OCI-LY1 (cell line): ENCODE measurements around the gene INTS3.
"Not testable (repeated sequence)": the region's sequence is repeated elsewhere in the genome, so short reads cannot be mapped to it uniquely, and the experiment has no call there.

ENCODE experiments used
- H2AFZ ChIP-seq: fragments of 200-600 bp; sonication (generic), shearing (Covaris generic); 2 replicates; pipeline ENCODE4 v1.6.0; 2014; ENCODE audit warnings: antibody characterized with exemption, mild to moderate bottlenecking, low read length
- H3F3A ChIP-seq: fragments of 200-600 bp; sonication (generic), shearing (Covaris generic); 2 replicates; pipeline ENCODE4 v1.6.0; 2014; ENCODE audit warnings: mild to moderate bottlenecking, antibody characterized with exemption, low read length, moderate library complexity; ENCODE audit not compliant: insufficient read depth
- H3K27ac ChIP-seq: fragments of 200-600 bp; sonication (generic); 2 replicates; pipeline ENCODE4 v1.5.1; 2014; ENCODE audit warnings: low read length, mixed run types, mild to moderate bottlenecking, low read depth; ENCODE audit not compliant: poor library complexity, severe bottlenecking
- H3K27me3 ChIP-seq: fragments of 200-600 bp; sonication (generic); 2 replicates; pipeline ENCODE4 v1.6.0; 2014; ENCODE audit warnings: antibody characterized with exemption, mild to moderate bottlenecking, low read length, moderate library complexity; ENCODE audit not compliant: insufficient read depth
- H3K36me3 ChIP-seq: fragments of 200-600 bp; sonication (generic); 2 replicates; pipeline ENCODE4 v1.6.1; 2014; ENCODE audit warnings: mild to moderate bottlenecking, antibody characterized with exemption, low read length, moderate library complexity, mixed read lengths; ENCODE audit not compliant: insufficient read depth
- H3K4me1 ChIP-seq: fragments of 200-600 bp; sonication (generic); 2 replicates; pipeline ENCODE4 v1.5.1; 2014; ENCODE audit warnings: mild to moderate bottlenecking, low read length, moderate library complexity; ENCODE audit not compliant: insufficient read depth, severe bottlenecking
- H3K4me2 ChIP-seq: fragments of 200-600 bp; sonication (generic), shearing (Covaris generic); 2 replicates; pipeline ENCODE4 v1.6.1; 2014; ENCODE audit warnings: low read length
- H3K4me3 ChIP-seq: fragments of 200-600 bp; sonication (generic); 2 replicates; pipeline ENCODE4 v1.5.1; 2014; ENCODE audit warnings: low read length, low read depth, mild to moderate bottlenecking, mixed read lengths; ENCODE audit not compliant: poor library complexity, severe bottlenecking
- H3K79me2 ChIP-seq: fragments of 200-600 bp; shearing (Covaris generic); 2 replicates; pipeline ENCODE4 v1.6.1; 2016; ENCODE audit warnings: mixed run types, low read length, mixed read lengths; ENCODE audit not compliant: insufficient read depth
- H3K9ac ChIP-seq: fragments of 200-600 bp; sonication (generic), shearing (Covaris generic); 2 replicates; pipeline ENCODE4 v1.6.1; 2014; ENCODE audit warnings: mild to moderate bottlenecking, low read length, mixed read lengths
- H3K9me2 ChIP-seq: fragments of 200-600 bp; sonication (generic), shearing (Covaris generic); 2 replicates; pipeline ENCODE4 v1.6.1; 2014; ENCODE audit warnings: low read depth, mild to moderate bottlenecking, low read length, mixed read lengths
- H3K9me3 ChIP-seq: fragments of 200-600 bp; shearing (Covaris generic); 2 replicates; pipeline ENCODE4 v1.6.1; 2014; ENCODE audit warnings: low read length, mixed read lengths
- H4K20me1 ChIP-seq: fragments of 200-600 bp; sonication (generic), shearing (Covaris generic); 2 replicates; pipeline ENCODE4 v1.6.0; 2016; ENCODE audit warnings: mild to moderate bottlenecking, low read length; ENCODE audit not compliant: insufficient read depth
- EZH2 ChIP-seq: fragments of 200-600 bp; sonication (generic), shearing (Covaris generic); IDR thresholded peaks from 2 replicates; pipeline ENCODE4 v1.8.0; 2017; ENCODE audit warnings: borderline replicate concordance, mixed run types, mild to moderate bottlenecking, antibody characterized with exemption, low read length, moderate library complexity, mixed read lengths
- TF ChIP-seq, protein P1 (sequence below): fragments of 200-600 bp; sonication (generic), shearing (Covaris generic); IDR thresholded peaks from 2 replicates; pipeline ENCODE4 v1.5.1; 2017; ENCODE audit warnings: mild to moderate bottlenecking, antibody characterized with exemption, low read length, moderate library complexity, mixed read lengths

INTS3 gene

DNA sequence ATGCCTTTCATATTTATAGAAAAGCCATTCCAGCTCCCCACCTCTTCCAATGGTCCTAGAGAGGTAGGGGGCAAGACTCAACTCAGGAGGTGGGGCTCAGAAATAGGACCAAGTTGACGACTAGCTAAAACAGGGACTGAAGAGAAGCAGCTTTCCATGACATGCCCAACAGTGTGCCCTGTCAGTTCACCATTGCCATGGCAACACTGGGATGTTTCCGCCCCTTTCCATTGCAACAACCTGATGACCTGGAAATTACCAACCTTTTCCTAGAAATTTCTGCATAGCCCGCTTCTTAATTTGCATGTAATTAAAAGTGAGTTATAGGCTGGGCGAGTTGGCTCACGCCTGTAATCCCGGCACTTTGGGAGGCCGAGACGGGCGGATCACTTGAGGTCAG lies 22.4 kb upstream of the INTS3 start:
- Histone ChIP-seq H4K20me1 (no peaks in the 10 kb centered on the region), H3F3A (no peaks in the 10 kb centered on the region), H3K9me2 (no peaks in the 10 kb centered on the region), H3K27ac (no peak overlapping the region), H3K4me1 (no peaks in the 10 kb centered on the region), H3K36me3 (no peaks in the 10 kb centered on the region), H3K4me3 (no peak overlapping the region), H3K27me3 (no peaks in the 10 kb centered on the region), H3K9me3 (no peaks in the 10 kb centered on the region), H3K79me2 (no peaks in the 10 kb centered on the region), H3K9ac (no peak overlapping the region), H3K4me2 (no peak overlapping the region), H2AFZ (no peak overlapping the region)
- TF ChIP-seq, protein P1, sequence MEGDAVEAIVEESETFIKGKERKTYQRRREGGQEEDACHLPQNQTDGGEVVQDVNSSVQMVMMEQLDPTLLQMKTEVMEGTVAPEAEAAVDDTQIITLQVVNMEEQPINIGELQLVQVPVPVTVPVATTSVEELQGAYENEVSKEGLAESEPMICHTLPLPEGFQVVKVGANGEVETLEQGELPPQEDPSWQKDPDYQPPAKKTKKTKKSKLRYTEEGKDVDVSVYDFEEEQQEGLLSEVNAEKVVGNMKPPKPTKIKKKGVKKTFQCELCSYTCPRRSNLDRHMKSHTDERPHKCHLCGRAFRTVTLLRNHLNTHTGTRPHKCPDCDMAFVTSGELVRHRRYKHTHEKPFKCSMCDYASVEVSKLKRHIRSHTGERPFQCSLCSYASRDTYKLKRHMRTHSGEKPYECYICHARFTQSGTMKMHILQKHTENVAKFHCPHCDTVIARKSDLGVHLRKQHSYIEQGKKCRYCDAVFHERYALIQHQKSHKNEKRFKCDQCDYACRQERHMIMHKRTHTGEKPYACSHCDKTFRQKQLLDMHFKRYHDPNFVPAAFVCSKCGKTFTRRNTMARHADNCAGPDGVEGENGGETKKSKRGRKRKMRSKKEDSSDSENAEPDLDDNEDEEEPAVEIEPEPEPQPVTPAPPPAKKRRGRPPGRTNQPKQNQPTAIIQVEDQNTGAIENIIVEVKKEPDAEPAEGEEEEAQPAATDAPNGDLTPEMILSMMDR: no peak
- TF ChIP-seq EZH2: no peak

DNA sequence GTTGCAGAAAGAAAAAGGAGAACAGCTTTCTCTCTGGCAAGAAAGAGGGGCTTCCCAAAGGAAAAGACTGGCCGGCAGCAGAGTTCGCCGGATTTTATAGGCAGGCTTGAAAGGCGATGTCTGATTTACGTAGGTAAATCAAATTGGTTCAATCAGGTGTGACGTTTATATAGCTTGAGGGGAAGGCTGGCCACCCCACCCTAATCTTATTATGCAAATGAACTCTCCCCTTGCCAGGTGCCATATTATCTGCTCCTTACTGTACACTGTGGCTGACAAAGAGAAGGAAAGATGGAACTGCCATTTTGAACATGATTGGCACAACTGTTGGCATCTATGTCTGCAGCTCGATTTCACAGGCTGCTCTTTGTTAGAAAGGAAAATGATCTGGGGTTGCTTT lies 16.8 kb upstream of the INTS3 start:
- no peaks in the 10 kb centered on the region for H3K9me2 ChIP-seq

DNA sequence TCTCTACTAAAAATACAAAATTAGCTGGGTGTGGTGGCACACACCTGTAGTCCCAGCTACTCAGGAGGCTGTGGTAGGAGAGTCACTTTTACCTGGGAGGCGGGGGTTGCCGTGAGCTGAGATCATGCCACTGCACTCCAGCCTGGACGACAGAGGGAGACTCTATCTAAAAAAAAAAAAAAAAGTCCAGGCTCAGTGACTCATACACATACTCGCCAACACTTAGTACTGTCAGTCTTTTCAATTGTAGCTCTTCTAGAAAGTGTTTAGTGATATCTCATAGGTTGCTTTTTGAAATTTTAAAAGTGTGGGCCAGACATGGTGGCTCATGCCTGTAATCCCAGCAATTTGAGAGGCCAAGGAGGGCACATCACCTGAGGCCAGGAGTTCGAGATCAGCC lies 11.6 kb upstream of the INTS3 start:
- not testable (repeated sequence) for H3K4me2 ChIP-seq, H2AFZ ChIP-seq, H4K20me1 ChIP-seq, H3K9me3 ChIP-seq, H3K4me3 ChIP-seq, H3K9me2 ChIP-seq, H3K79me2 ChIP-seq, H3K27ac ChIP-seq, H3K36me3 ChIP-seq, H3K4me1 ChIP-seq, H3K9ac ChIP-seq, H3F3A ChIP-seq, H3K27me3 ChIP-seq

More for the DNA sequence above, 16.8 kb upstream of the INTS3 start:
- Histone ChIP-seq H3K4me3 (no peak overlapping the region), H3K36me3 (no peaks in the 10 kb centered on the region), H3K27ac (no peak overlapping the region), H2AFZ (no peak overlapping the region), H3K4me2 (peak overlapping the region; percentile 38; the same call in 1 of the 2 replicates), H3K9me3 (no peaks in the 10 kb centered on the region), H3K4me1 (peaks cover 8% of the 10 kb centered on the region), H3K79me2 (no peaks in the 10 kb centered on the region), H3K9ac (no peak overlapping the region), H3F3A (no peaks in the 10 kb centered on the region; the same call in 1 of the 2 replicates), H4K20me1 (no peaks in the 10 kb centered on the region), H3K27me3 (no peaks in the 10 kb centered on the region)
- TF ChIP-seq, protein P1: no peak
- no peak for TF ChIP-seq EZH2

DNA sequence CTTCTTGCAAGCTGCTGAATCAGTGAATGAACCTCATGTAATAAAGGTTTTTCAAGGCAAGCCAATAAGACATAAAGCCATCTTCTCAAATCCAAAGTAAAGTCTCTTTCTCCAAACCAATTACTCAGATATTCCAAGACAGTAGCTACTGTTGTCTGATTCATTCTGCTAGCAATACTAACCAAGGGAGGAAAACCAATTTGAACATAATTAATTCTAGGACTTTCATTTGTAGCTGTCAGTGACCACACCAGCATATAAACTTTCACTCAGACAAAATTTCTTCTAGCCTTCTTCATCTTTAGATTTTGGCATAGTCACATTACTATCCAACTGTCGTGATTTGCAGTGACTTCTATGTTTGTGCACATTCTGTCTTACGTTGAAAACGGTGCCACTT lies 10.5 kb upstream of the INTS3 start:
- H3K9me2 ChIP-seq: no peaks in the 10 kb centered on the region
- TF ChIP-seq EZH2: no peak
- TF ChIP-seq, protein P1: no peak
- H3K79me2 ChIP-seq: no peaks in the 10 kb centered on the region
- no peak overlapping the region for H3K27ac ChIP-seq
- no peaks in the 10 kb centered on the region for H3K9me3 ChIP-seq
- no peak overlapping the region for H3K4me2 ChIP-seq
- H3F3A ChIP-seq: no peaks in the 10 kb centered on the region
- no peak overlapping the region for H3K4me3 ChIP-seq
- H2AFZ ChIP-seq: no peak overlapping the region
- H4K20me1 ChIP-seq: no peaks in the 10 kb centered on the region
- no peaks in the 10 kb centered on the region for H3K4me1 ChIP-seq
- H3K36me3 ChIP-seq: no peaks in the 10 kb centered on the region
- H3K9ac ChIP-seq: no peak overlapping the region
- no peaks in the 10 kb centered on the region for H3K27me3 ChIP-seq
